OCI-LY1 (cell line): Measurements from ENCODE around the gene ZFYVE1.

Experiments used
- H2AFZ ChIP-seq: fragments of 200-600 bp; sonication (generic), shearing (Covaris generic); 2 replicates; pipeline ENCODE4 v1.6.0; 2014; ENCODE audit warnings: antibody characterized with exemption, mild to moderate bottlenecking, low read length
- H3F3A ChIP-seq: fragments of 200-600 bp; sonication (generic), shearing (Covaris generic); 2 replicates; pipeline ENCODE4 v1.6.0; 2014; ENCODE audit warnings: mild to moderate bottlenecking, antibody characterized with exemption, low read length, moderate library complexity; ENCODE audit not compliant: insufficient read depth
- H3K27ac ChIP-seq: fragments of 200-600 bp; sonication (generic); 2 replicates; pipeline ENCODE4 v1.5.1; 2014; ENCODE audit warnings: low read length, mixed run types, mild to moderate bottlenecking, low read depth; ENCODE audit not compliant: poor library complexity, severe bottlenecking
- H3K27me3 ChIP-seq: fragments of 200-600 bp; sonication (generic); 2 replicates; pipeline ENCODE4 v1.6.0; 2014; ENCODE audit warnings: antibody characterized with exemption, mild to moderate bottlenecking, low read length, moderate library complexity; ENCODE audit not compliant: insufficient read depth
- H3K36me3 ChIP-seq: fragments of 200-600 bp; sonication (generic); 2 replicates; pipeline ENCODE4 v1.6.1; 2014; ENCODE audit warnings: mild to moderate bottlenecking, antibody characterized with exemption, low read length, moderate library complexity, mixed read lengths; ENCODE audit not compliant: insufficient read depth
- H3K4me1 ChIP-seq: fragments of 200-600 bp; sonication (generic); 2 replicates; pipeline ENCODE4 v1.5.1; 2014; ENCODE audit warnings: mild to moderate bottlenecking, low read length, moderate library complexity; ENCODE audit not compliant: insufficient read depth, severe bottlenecking
- H3K4me2 ChIP-seq: fragments of 200-600 bp; sonication (generic), shearing (Covaris generic); 2 replicates; pipeline ENCODE4 v1.6.1; 2014; ENCODE audit warnings: low read length
- H3K4me3 ChIP-seq: fragments of 200-600 bp; sonication (generic); 2 replicates; pipeline ENCODE4 v1.5.1; 2014; ENCODE audit warnings: low read length, low read depth, mild to moderate bottlenecking, mixed read lengths; ENCODE audit not compliant: poor library complexity, severe bottlenecking
- H3K79me2 ChIP-seq: fragments of 200-600 bp; shearing (Covaris generic); 2 replicates; pipeline ENCODE4 v1.6.1; 2016; ENCODE audit warnings: mixed run types, low read length, mixed read lengths; ENCODE audit not compliant: insufficient read depth
- H3K9ac ChIP-seq: fragments of 200-600 bp; sonication (generic), shearing (Covaris generic); 2 replicates; pipeline ENCODE4 v1.6.1; 2014; ENCODE audit warnings: mild to moderate bottlenecking, low read length, mixed read lengths
- H3K9me2 ChIP-seq: fragments of 200-600 bp; sonication (generic), shearing (Covaris generic); 2 replicates; pipeline ENCODE4 v1.6.1; 2014; ENCODE audit warnings: low read depth, mild to moderate bottlenecking, low read length, mixed read lengths
- H3K9me3 ChIP-seq: fragments of 200-600 bp; shearing (Covaris generic); 2 replicates; pipeline ENCODE4 v1.6.1; 2014; ENCODE audit warnings: low read length, mixed read lengths
- H4K20me1 ChIP-seq: fragments of 200-600 bp; sonication (generic), shearing (Covaris generic); 2 replicates; pipeline ENCODE4 v1.6.0; 2016; ENCODE audit warnings: mild to moderate bottlenecking, low read length; ENCODE audit not compliant: insufficient read depth
- EZH2 ChIP-seq: fragments of 200-600 bp; sonication (generic), shearing (Covaris generic); IDR thresholded peaks from 2 replicates; pipeline ENCODE4 v1.8.0; 2017; ENCODE audit warnings: borderline replicate concordance, mixed run types, mild to moderate bottlenecking, antibody characterized with exemption, low read length, moderate library complexity, mixed read lengths
- TF ChIP-seq, protein P1 (sequence below): fragments of 200-600 bp; sonication (generic), shearing (Covaris generic); IDR thresholded peaks from 2 replicates; pipeline ENCODE4 v1.5.1; 2017; ENCODE audit warnings: mild to moderate bottlenecking, antibody characterized with exemption, low read length, moderate library complexity, mixed read lengths

Gene ZFYVE1

GRCh38 chr14:72942934-72943333 lies 84.0 kb downstream of the ZFYVE1 start:
- H3K79me2 ChIP-seq: no peaks in the 10 kb centered on the region
- H3K9ac ChIP-seq: no peak overlapping the region
- TF ChIP-seq, protein P1, sequence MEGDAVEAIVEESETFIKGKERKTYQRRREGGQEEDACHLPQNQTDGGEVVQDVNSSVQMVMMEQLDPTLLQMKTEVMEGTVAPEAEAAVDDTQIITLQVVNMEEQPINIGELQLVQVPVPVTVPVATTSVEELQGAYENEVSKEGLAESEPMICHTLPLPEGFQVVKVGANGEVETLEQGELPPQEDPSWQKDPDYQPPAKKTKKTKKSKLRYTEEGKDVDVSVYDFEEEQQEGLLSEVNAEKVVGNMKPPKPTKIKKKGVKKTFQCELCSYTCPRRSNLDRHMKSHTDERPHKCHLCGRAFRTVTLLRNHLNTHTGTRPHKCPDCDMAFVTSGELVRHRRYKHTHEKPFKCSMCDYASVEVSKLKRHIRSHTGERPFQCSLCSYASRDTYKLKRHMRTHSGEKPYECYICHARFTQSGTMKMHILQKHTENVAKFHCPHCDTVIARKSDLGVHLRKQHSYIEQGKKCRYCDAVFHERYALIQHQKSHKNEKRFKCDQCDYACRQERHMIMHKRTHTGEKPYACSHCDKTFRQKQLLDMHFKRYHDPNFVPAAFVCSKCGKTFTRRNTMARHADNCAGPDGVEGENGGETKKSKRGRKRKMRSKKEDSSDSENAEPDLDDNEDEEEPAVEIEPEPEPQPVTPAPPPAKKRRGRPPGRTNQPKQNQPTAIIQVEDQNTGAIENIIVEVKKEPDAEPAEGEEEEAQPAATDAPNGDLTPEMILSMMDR: no peak
- TF ChIP-seq EZH2: no peak
- H3K36me3 ChIP-seq: peaks cover 81% of the 10 kb centered on the region
- no peak overlapping the region for H2AFZ ChIP-seq
- no peak overlapping the region for H3K4me2 ChIP-seq
- H3K4me1 ChIP-seq: no peaks in the 10 kb centered on the region
- no peak overlapping the region for H3K27ac ChIP-seq
- no peaks in the 10 kb centered on the region for H3K9me3 ChIP-seq
- H3F3A ChIP-seq: no peaks in the 10 kb centered on the region
- H4K20me1 ChIP-seq: no peaks in the 10 kb centered on the region
- H3K4me3 ChIP-seq: no peak overlapping the region
- H3K9me2 ChIP-seq: no peaks in the 10 kb centered on the region
- no peaks in the 10 kb centered on the region for H3K27me3 ChIP-seq

- Histone ChIP-seq H3K9ac (no peak overlapping the region), H3K79me2 (no peaks in the 10 kb centered on the region), H3K9me2 (no peaks in the 10 kb centered on the region), H3K27me3 (no peaks in the 10 kb centered on the region), H3K9me3 (no peaks in the 10 kb centered on the region), H2AFZ (no peak overlapping the region), H4K20me1 (no peaks in the 10 kb centered on the region), H3K27ac (no peak overlapping the region), H3K4me2 (no peak overlapping the region), H3F3A (no peaks in the 10 kb centered on the region), H3K4me3 (no peak overlapping the region), H3K4me1 (no peaks in the 10 kb centered on the region), H3K36me3 (peaks cover 74% of the 10 kb centered on the region)
- TF ChIP-seq, protein P1: no peak
- no peak for TF ChIP-seq EZH2
Observed at GRCh38 chr14:72941286-72941985, 85.5 kb downstream of the ZFYVE1 start.

DNA sequence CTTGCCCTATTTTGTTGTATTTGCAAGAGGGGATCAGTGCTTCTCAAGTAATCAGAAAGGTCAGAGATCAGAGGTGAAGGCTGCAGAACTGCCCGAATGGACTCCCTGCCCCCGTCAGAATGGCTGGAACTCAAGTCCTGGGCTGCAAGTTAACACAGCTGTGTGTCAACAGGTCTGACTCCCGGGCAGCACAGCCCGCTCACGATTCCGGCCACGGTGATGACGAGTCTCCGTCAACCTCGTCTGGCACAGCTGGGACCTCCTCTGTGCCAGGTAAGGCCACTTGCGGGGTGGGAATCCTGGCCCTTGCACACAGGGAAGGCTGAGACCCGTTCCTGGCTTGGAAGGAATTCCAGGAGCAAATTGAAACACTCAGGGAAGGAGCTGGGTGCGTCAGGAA lies 87.3 kb downstream of the ZFYVE1 start:
- Histone ChIP-seq H3K4me2 (no peak overlapping the region), H3F3A (no peaks in the 10 kb centered on the region), H4K20me1 (no peaks in the 10 kb centered on the region), H3K9me2 (no peaks in the 10 kb centered on the region), H3K36me3 (peaks cover 59% of the 10 kb centered on the region), H3K79me2 (no peaks in the 10 kb centered on the region; the same call in 1 of the 2 replicates), H3K27ac (no peak overlapping the region), H3K9ac (no peak overlapping the region), H3K4me3 (no peak overlapping the region), H2AFZ (no peak overlapping the region), H3K4me1 (no peaks in the 10 kb centered on the region), H3K9me3 (no peaks in the 10 kb centered on the region), H3K27me3 (no peaks in the 10 kb centered on the region)
- TF ChIP-seq EZH2: no peak
- TF ChIP-seq, protein P1: no peak
